ENCODE data around the gene ZNF319.

Gene ZNF319

DNA sequence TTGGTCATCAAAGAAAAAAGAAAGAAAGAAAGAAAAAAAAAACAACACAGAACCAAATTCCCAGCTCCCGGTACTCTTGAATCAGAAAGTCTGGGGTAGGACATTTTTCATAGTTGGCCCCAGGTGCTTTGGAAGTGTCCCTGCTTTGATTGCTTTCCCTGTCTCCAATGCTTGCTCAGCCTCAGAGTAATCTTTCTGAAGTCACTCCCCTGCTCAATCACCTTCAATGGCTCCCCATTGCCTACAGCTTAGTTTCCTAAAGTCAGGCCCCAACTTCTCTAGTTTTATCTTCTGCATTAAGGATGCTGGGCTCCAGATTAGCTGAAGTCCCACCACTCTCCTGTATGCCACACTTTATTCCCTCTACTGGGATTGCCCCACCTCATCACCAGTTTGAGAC is 46.6 kb downstream of the ZNF319 start:
- no peak for DNase-seq

DNA sequence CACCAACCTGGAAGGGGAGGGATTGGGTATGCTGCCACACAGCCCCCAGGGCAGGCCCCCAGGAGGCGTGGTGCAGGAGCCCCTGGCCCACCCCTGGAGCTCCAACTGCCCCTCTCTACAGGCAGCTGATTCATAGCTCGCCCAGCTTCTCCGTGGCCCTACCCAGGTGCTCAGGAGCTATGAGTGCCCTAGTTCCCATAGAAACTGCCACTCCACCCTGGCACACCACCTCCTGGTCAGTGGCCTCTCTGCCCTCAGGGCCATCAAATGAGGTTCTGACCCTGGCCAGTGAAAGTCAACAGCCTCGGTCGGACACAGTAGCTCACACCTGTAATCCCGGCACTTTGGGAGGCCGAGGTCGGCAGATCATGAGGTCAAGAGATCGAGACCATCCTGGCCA is 47.6 kb downstream of the ZNF319 start:
- DNase-seq, result no peak

DNA sequence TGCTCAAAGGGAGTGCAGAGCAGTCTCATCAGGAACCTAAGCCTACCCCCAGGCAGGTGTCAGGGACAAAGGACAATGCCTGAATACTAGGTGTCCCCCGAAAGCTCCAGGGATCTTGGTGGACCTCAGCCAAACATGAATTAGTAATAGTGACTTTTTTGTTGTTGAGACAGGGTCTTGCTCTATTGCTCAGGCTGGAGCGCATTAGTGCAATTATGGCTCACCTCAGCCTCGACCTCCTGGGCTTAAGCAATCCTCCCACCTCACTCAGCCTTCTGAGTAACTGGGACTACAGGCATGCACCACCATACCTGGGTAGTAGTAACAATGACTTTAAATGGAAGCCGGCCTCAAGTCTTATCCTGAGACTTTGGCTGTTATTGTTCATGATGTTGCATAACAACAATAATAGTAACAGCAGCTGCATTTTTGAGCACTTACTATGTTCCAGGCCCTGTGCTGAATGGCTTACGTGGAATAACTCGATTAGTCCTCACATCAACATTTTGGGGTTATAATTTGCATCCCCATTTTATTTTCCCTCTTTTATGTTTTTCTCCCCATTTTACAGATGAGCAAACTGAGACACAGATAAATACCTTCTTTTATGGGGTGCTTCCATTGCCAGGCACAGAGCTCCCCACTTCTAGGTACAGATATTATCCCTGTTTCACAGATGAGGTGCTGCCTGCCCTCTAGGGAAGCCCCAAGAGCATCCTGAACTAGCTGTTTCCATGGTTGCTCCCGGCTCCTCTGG is 49.1 kb downstream of the ZNF319 start:
- DNase-seq, result no peak

DNA sequence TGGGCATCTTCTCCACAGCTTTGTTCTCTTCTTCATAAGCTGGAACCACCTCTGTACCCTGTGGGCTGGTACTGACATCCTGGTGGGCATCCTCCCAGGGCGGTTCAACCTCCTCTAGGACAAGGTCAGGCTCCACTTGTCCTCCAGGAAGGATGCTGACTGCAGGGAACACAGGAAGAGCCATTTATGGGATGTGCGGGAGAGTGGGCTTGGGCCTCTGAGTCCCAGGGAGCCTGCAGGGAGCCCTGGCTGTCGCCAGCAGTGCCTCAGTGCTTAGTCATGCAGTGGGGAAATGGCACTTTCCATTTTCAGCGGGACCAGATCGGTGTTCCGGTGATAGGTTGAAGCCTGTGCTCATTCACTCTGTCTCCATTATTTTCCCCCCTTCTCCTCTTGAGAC is 50.1 kb downstream of the ZNF319 start:
- no peak for DNase-seq

DNA sequence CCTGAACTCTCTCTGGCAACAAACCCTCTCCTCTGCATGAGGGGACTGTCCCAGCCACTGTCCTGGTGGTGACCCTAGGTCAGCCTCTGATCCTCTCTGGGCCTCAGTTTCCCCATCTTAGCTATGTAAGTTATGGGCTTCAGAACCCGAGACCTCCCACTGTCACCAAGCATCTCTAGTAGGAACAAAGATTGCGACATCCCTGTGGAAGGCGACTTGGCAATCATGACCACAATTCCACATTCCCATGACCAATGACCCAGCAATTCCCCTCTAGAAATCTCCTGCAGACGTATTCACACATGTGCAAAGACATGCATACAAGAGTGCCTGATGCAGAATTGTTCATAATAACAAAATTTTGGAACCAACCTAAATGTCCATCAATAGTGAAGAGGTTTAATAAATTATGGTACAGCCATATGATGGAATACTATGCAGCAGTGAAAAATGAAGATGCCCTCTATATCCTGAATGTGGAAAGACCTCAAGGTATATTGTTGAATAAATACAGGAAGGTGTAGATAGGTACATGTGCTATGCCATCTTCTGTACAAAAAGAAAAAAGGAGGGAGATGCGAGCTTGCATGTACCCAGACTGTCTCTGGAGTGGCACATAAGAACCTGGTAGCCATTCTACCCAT is 50.8 kb downstream of the ZNF319 start:
- no peak for DNase-seq

DNA sequence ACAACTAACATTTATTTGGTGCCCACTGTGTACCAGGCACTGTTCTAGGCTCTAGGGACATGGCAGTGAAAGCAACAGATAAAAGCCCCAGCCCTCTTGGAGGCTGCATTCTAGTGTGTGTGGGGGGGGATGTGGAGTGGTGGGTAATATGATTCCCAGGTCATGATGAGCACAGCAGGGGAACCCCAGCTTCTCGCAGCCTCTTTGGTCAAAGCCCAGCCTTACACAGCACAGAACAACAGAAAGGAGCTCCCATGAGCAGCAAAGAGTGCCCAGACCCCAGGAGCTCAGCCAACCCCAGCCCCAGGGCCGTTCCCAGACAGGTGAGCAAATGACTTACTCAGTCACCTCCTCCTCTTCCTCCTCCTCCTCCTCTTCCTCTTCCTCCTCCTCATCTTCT is 51.5 kb downstream of the ZNF319 start:
- no peak for DNase-seq

DNA sequence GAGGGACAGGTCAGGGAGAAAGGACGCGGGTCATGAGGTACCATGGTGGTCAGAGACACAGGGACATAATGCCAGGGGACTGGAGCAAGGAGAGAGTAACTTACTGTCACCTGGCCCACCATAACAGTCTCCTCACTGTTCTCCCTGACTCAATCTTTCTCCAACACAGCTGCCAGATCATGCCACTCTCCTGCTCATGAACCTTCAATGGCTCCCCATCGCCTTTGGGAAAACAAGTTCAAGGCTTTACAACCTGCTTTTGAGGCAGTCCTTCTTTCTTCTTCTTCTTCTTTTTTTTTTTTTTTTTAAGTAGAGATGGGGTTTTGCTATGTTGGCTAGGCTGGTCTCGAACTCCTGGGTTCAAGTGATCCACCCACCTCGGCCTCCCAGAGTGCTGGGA is 52.4 kb downstream of the ZNF319 start:
- DNase-seq, result no peak

DNA sequence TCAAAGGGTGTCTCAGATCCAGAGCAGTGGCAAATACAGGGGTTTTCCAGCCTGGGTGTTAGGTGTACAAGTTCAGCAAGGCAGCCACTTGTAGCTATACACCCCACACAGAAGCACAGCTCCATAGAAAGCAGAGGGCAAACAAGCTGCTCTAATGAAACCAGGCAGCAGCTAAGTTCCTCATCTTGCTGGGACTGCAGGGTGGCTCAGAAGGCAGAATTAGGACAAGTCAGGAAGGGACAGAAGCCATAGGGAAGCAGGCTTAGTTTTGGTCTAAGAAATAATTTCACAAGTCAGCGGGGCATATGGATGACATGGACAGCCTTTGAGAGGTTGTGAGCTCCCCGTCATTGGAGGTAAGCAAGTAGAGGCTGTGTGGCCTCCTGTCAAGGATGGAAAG is 53.2 kb downstream of the ZNF319 start:
- DNase-seq, result no peak

DNA sequence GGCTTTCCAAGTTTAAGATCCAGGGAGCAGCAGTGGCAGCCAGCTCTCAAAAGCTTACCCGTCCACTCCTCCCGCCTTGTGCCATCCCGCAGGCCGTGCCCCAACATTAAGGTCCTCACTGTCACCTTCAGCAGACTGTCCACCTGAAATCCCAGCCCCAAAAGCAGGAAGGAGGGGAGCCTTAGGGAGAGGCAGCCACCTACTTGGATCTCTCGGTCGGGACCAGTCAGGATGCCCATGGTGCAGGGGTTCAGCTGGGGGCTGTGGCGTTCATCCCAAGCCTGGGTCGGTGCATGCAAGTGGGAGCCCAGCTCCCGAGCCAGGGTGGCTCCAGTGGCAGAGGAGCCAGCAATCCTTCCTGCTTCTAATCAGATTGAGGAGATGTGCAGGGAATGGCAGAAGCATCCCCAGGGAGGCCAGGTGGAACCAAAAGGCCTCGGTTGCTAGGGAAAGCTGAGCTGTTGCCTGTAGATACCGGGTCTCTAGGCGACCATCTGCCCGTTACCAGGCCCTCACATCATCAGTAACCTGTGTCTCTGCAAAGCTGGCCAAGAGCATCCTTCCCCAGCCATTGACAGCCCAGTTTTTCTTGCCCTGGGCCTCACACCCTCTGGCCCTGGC is 54.2 kb downstream of the ZNF319 start:
- no peak for DNase-seq

DNA sequence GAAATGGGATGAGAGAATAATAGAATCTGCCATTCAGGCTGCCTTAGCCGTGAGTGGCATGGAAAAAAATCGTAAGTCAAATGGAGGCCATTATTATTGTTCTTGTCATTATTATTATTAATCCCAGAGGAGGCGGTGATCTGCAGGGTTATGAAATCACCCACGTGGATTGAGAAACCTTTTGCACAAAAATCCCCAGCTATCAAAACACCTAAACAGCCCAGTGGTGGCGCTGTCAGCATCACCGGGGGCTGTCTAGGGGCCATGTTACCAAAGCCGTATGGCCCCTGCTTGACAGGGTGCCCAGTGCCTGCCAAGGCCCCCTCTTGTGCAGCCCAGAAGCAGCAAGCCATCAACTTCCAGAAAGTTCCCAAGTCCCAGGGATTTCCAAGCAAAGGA is 54.7 kb downstream of the ZNF319 start:
- no peak for DNase-seq

DNA sequence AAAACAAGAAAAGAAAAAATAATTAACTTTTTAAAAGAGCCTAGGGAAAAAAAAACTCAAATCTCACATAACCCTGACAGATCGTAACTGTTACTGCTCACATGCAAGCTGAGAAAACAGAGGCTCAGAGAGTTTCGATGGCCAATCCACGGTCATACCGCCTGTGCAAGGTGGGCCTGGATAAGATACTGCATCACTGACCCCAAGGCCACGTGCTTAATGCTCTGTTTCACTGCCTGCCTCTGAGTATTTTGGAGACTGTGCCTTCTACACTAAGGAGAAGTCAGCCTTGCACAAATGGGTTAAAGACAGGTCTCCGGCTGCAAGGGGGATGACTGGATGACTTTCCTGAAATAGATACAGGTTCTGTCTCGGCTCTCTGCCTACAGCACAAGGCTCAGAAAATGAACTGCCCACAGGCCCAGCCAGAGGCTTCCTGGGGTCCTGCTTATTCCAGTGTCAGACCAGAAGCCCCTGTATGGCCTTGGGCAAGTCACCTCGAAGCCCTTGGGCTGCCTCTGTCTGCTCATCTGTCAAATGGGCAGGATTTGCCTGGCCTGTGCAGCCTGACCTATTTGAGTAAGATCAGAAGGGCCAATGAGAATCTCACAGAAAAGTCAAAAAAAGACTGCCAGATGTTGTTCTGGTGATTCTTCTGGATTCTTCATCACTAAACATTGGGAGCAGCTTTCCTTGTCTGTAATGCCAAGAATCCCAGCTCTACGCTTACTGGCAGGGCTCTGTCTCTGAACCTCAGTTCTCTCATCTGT is 55.3 kb downstream of the ZNF319 start:
- no peak for DNase-seq
